ENCODE results near the gene SLC44A3.

Gene SLC44A3

GRCh38 chr1:94817712-94818111, 2.4 kb upstream of the SLC44A3 start:
- Histone ChIP-seq H3K4me3 (ENCODE audit: low read depth, low read length) (no peak overlapping the region), H3K27ac (ENCODE audit: low read depth, low read length) (no peak overlapping the region), H3K36me3 (ENCODE audit: insufficient read depth, low read length) (no peaks in the 10 kb centered on the region)

GRCh38 chr1:94819238-94819944, 766 bp upstream of the SLC44A3 start:
- Histone ChIP-seq H3K27ac (ENCODE audit: low read depth, low read length) (no peak overlapping the region), H2AFZ (ENCODE audit: low read length, unreplicated experiment) (peak overlapping the region; percentile 96), H3K36me3 (ENCODE audit: insufficient read depth, low read length) (no peaks in the 10 kb centered on the region), H3K27me3 (ENCODE audit: insufficient read depth, low read length) (no peaks in the 10 kb centered on the region), H3K4me1 (ENCODE audit: control insufficient read depth, insufficient read depth, low read length, unreplicated experiment) (peaks cover 8% of the 10 kb centered on the region), H3K4me3 (ENCODE audit: low read depth, low read length) (peak overlapping the region; percentile 91), H3K79me2 (ENCODE audit: control insufficient read depth, insufficient read depth, low read length, unreplicated experiment) (no peaks in the 10 kb centered on the region)

More at GRCh38 chr1:94817712-94818111, 2.4 kb upstream of the SLC44A3 start:
- Histone ChIP-seq H3K27me3 (ENCODE audit: insufficient read depth, low read length) (no peaks in the 10 kb centered on the region), H3K79me2 (ENCODE audit: control insufficient read depth, insufficient read depth, low read length, unreplicated experiment) (no peaks in the 10 kb centered on the region), H3K4me1 (ENCODE audit: control insufficient read depth, insufficient read depth, low read length, unreplicated experiment) (peaks cover 8% of the 10 kb centered on the region), H2AFZ (ENCODE audit: low read length, unreplicated experiment) (no peak overlapping the region)

- Histone ChIP-seq H3K79me2 (ENCODE audit: control insufficient read depth, insufficient read depth, low read length, unreplicated experiment) (no peaks in the 10 kb centered on the region), H3K4me3 (ENCODE audit: low read depth, low read length) (peak overlapping the region; percentile 91; the same call in 1 of the 2 replicates), H3K36me3 (ENCODE audit: insufficient read depth, low read length) (no peaks in the 10 kb centered on the region), H3K27ac (ENCODE audit: low read depth, low read length) (no peak overlapping the region), H3K4me1 (ENCODE audit: control insufficient read depth, insufficient read depth, low read length, unreplicated experiment) (peaks cover 8% of the 10 kb centered on the region), H2AFZ (ENCODE audit: low read length, unreplicated experiment) (no peak overlapping the region), H3K27me3 (ENCODE audit: insufficient read depth, low read length) (no peaks in the 10 kb centered on the region)
Measured at GRCh38 chr1:94820936-94821335, 779 bp downstream of the SLC44A3 start.

GRCh38 chr1:94821636-94822305, 1.6 kb downstream of the SLC44A3 start:
- no peak overlapping the region for H3K27ac ChIP-seq (ENCODE audit: low read depth, low read length)
- H2AFZ ChIP-seq (ENCODE audit: low read length, unreplicated experiment), result no peak overlapping the region

GRCh38 chr1:94823116-94823515, 3.0 kb downstream of the SLC44A3 start:
- Histone ChIP-seq H3K4me1 (ENCODE audit: control insufficient read depth, insufficient read depth, low read length, unreplicated experiment) (peaks cover 8% of the 10 kb centered on the region), H3K4me3 (ENCODE audit: low read depth, low read length) (no peak overlapping the region)

More at GRCh38 chr1:94821636-94822305, 1.6 kb downstream of the SLC44A3 start:
- Histone ChIP-seq H3K4me3 (ENCODE audit: low read depth, low read length) (no peak overlapping the region), H3K79me2 (ENCODE audit: control insufficient read depth, insufficient read depth, low read length, unreplicated experiment) (no peaks in the 10 kb centered on the region), H3K36me3 (ENCODE audit: insufficient read depth, low read length) (no peaks in the 10 kb centered on the region), H3K27me3 (ENCODE audit: insufficient read depth, low read length) (no peaks in the 10 kb centered on the region), H3K4me1 (ENCODE audit: control insufficient read depth, insufficient read depth, low read length, unreplicated experiment) (peaks cover 8% of the 10 kb centered on the region)

GRCh38 chr1:94825936-94826335, 5.8 kb downstream of the SLC44A3 start:
- Histone ChIP-seq H3K27me3 (ENCODE audit: insufficient read depth, low read length) (no peaks in the 10 kb centered on the region), H3K79me2 (ENCODE audit: control insufficient read depth, insufficient read depth, low read length, unreplicated experiment) (no peaks in the 10 kb centered on the region), H3K4me1 (ENCODE audit: control insufficient read depth, insufficient read depth, low read length, unreplicated experiment) (no peaks in the 10 kb centered on the region), H2AFZ (ENCODE audit: low read length, unreplicated experiment) (no peak overlapping the region), H3K4me3 (ENCODE audit: low read depth, low read length) (no peak overlapping the region), H3K27ac (ENCODE audit: low read depth, low read length) (no peak overlapping the region), H3K36me3 (ENCODE audit: insufficient read depth, low read length) (no peaks in the 10 kb centered on the region)

More at GRCh38 chr1:94823116-94823515, 3.0 kb downstream of the SLC44A3 start:
- H2AFZ ChIP-seq (ENCODE audit: low read length, unreplicated experiment), result no peak overlapping the region
- H3K27ac ChIP-seq (ENCODE audit: low read depth, low read length), result no peak overlapping the region
- no peaks in the 10 kb centered on the region for H3K36me3 ChIP-seq (ENCODE audit: insufficient read depth, low read length)
- H3K27me3 ChIP-seq (ENCODE audit: insufficient read depth, low read length), result no peaks in the 10 kb centered on the region
- H3K79me2 ChIP-seq (ENCODE audit: control insufficient read depth, insufficient read depth, low read length, unreplicated experiment), result no peaks in the 10 kb centered on the region

- Histone ChIP-seq H2AFZ (ENCODE audit: low read length, unreplicated experiment) (no peak overlapping the region), H3K27ac (ENCODE audit: low read depth, low read length) (no peak overlapping the region), H3K27me3 (ENCODE audit: insufficient read depth, low read length) (no peaks in the 10 kb centered on the region), H3K4me1 (ENCODE audit: control insufficient read depth, insufficient read depth, low read length, unreplicated experiment) (no peaks in the 10 kb centered on the region), H3K4me3 (ENCODE audit: low read depth, low read length) (no peak overlapping the region), H3K36me3 (ENCODE audit: insufficient read depth, low read length) (no peaks in the 10 kb centered on the region), H3K79me2 (ENCODE audit: control insufficient read depth, insufficient read depth, low read length, unreplicated experiment) (no peaks in the 10 kb centered on the region)
Measured at GRCh38 chr1:94827434-94827833, 7.3 kb downstream of the SLC44A3 start.

- Histone ChIP-seq H3K27me3 (ENCODE audit: insufficient read depth, low read length) (no peaks in the 10 kb centered on the region), H3K4me3 (ENCODE audit: low read depth, low read length) (no peak overlapping the region), H3K27ac (ENCODE audit: low read depth, low read length) (no peak overlapping the region), H3K4me1 (ENCODE audit: control insufficient read depth, insufficient read depth, low read length, unreplicated experiment) (no peaks in the 10 kb centered on the region), H3K79me2 (ENCODE audit: control insufficient read depth, insufficient read depth, low read length, unreplicated experiment) (no peaks in the 10 kb centered on the region), H2AFZ (ENCODE audit: low read length, unreplicated experiment) (no peak overlapping the region), H3K36me3 (ENCODE audit: insufficient read depth, low read length) (no peaks in the 10 kb centered on the region)
Measured at GRCh38 chr1:94828251-94828650, 8.1 kb downstream of the SLC44A3 start.

- no peak overlapping the region for H3K27ac ChIP-seq (ENCODE audit: low read depth, low read length)
- H3K36me3 ChIP-seq (ENCODE audit: insufficient read depth, low read length), result no peaks in the 10 kb centered on the region
- H2AFZ ChIP-seq (ENCODE audit: low read length, unreplicated experiment), result no peak overlapping the region
- H3K4me1 ChIP-seq (ENCODE audit: control insufficient read depth, insufficient read depth, low read length, unreplicated experiment), result no peaks in the 10 kb centered on the region
- no peaks in the 10 kb centered on the region for H3K79me2 ChIP-seq (ENCODE audit: control insufficient read depth, insufficient read depth, low read length, unreplicated experiment)
- no peak overlapping the region for H3K4me3 ChIP-seq (ENCODE audit: low read depth, low read length)
- H3K27me3 ChIP-seq (ENCODE audit: insufficient read depth, low read length), result no peaks in the 10 kb centered on the region
Measured at GRCh38 chr1:94831641-94832040, 11.5 kb downstream of the SLC44A3 start.

GRCh38 chr1:94832446-94832845, 12.3 kb downstream of the SLC44A3 start:
- Histone ChIP-seq H3K4me3 (ENCODE audit: low read depth, low read length) (no peak overlapping the region), H3K79me2 (ENCODE audit: control insufficient read depth, insufficient read depth, low read length, unreplicated experiment) (no peaks in the 10 kb centered on the region), H2AFZ (ENCODE audit: low read length, unreplicated experiment) (no peak overlapping the region), H3K4me1 (ENCODE audit: control insufficient read depth, insufficient read depth, low read length, unreplicated experiment) (no peaks in the 10 kb centered on the region), H3K36me3 (ENCODE audit: insufficient read depth, low read length) (no peaks in the 10 kb centered on the region), H3K27ac (ENCODE audit: low read depth, low read length) (no peak overlapping the region), H3K27me3 (ENCODE audit: insufficient read depth, low read length) (no peaks in the 10 kb centered on the region)
